AG10803 (cell line): ENCODE measurements around the gene LETM1.

ENCODE experiments used
- DNase-seq: peaks from one replicate; pipeline ENCODE4 v3.0.0; 2010; ENCODE audit warnings: low read depth
- H3K4me3 ChIP-seq: 2 replicates; pipeline ENCODE4 v1.5.1; 2011; ENCODE audit warnings: mild to moderate bottlenecking, low read length, control low read depth
- CTCF ChIP-seq: conservative IDR thresholded peaks from 2 replicates; pipeline ENCODE4 v1.5.1; 2011; ENCODE audit warnings: mild to moderate bottlenecking, low read length, control low read depth, inconsistent platforms

LETM1 gene

GRCh38 chr4:1862961-1863296 is 7.0 kb upstream of the LETM1 start:
- no peak for TF ChIP-seq CTCF
- H3K4me3 ChIP-seq, result no peak overlapping the region
- DNase-seq, result no peak

GRCh38 chr4:1862055-1862911 is 6.3 kb upstream of the LETM1 start:
- DNase-seq, result no peak
- peak overlapping the region; percentile 33 for H3K4me3 ChIP-seq
- TF ChIP-seq CTCF, result no peak

- DNase-seq, result no peak
- no peak for TF ChIP-seq CTCF
- H3K4me3 ChIP-seq, result no peak overlapping the region
Observed at GRCh38 chr4:1859389-1859753, 3.4 kb upstream of the LETM1 start.

GRCh38 chr4:1857931-1858330 is 2.0 kb upstream of the LETM1 start:
- DNase-seq, result no peak
- H3K4me3 ChIP-seq, result no peak overlapping the region; the same call in 1 of the 2 replicates
- TF ChIP-seq CTCF, result no peak

GRCh38 chr4:1856943-1857699 is 1.2 kb upstream of the LETM1 start:
- no peak for TF ChIP-seq CTCF
- no peak for DNase-seq
- H3K4me3 ChIP-seq, result peak overlapping the region; percentile 90

GRCh38 chr4:1855333-1856070 is 454 bp downstream of the LETM1 start:
- H3K4me3 ChIP-seq, result peak overlapping the region; percentile 90
- DNase-seq, result no peak
- TF ChIP-seq CTCF, result no peak
